Kidney tubule cell (primary cell): Measurements from ENCODE around the gene EHD1.

Source experiments
- DNase-seq: peaks from one replicate; pipeline ENCODE4 v3.0.0-alpha.2; 2018; ENCODE audit warnings: low spot score

EHD1 gene

DNA sequence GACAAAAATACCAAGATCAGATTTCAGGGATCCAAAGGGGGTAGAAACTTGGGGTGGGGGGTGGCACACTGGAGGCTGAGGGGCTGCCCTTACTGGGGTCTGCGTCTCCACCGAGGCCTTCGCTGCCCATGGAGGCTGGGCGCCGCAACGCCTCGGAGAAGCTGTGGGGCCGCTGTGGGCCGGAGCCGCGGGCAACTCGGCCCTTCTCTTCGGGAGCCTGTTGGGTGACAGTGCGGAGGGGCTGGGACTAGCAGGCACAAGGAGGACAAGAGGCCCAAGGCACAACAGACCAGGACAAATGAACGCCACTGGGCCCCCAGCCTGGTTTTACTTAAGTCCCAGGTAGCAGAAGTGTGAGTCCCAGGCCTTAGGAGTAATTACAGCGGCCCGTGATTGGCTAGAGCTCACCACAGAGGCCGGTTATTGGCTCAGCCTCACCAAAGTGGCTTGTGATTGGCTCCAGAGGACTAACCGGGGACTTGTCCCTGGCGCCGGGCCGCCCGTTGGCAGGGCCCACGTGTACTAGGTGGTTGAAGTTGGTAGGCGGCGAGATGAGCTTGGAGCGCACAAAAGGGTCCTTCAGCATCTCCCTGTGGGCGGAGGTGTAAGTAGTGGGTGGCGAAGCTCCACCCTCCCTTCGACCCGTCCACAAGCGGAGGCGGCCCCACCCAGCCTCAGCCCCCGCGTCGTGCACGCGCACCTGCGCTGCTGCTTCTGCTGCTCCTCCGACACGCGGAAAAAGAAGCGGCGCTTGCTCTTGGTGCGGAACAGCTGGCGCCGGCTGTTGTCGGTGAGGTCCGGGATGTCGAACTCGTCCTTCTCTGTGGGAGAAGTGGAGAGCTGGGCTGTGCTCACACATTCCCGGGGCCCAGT is 51.6 kb downstream of the EHD1 start:
- no peak for DNase-seq

GRCh38 chr11:64826062-64826461 is 52.4 kb downstream of the EHD1 start:
- no peak for DNase-seq

DNA sequence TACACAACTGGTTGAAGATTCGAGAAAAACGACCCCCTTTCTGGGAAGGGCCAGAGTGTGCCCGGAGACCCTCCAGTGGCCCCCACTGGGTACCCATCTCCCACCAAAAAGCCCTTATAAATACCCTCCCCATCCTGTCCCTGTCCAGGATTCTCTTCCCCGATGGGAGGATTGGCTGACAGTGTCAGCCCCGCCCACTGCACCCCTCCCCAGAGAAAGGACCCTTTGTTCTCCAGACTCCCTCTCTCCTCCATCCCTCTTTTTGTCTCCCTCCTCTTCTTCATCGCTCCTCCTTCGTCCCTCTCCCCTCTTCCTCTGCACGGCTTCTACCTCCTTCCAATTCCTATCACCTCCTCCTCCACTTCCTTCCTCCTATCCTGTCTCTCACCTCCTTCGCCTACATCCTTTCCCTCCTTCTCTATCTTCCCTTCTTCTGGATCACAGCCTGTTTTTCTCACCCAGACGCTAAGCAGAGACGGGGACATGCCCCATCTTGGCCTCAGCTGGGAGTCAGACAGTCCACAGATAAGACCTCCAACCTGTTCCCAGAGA is 54.8 kb downstream of the EHD1 start:
- no peak for DNase-seq

DNA sequence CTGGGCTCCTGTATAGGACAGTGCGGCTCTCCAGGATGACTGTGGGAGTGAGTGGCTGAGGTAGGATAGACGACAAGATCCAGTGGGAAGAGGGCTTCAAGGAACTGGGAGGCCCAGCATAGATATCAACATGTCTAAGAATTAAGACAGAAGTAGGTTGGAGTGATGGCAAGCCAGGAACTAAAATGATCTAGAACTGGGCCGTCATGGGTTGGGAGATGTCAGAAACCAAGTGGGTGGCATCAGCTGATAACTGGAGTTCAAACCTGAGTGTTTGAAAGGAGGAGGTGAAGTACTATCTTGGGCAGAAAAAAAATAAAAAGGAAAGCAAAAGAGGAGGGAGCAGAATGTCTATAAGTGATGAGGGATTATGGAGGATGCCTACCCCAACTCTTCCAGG is 60.9 kb downstream of the EHD1 start:
- DNase-seq: no peak

DNA sequence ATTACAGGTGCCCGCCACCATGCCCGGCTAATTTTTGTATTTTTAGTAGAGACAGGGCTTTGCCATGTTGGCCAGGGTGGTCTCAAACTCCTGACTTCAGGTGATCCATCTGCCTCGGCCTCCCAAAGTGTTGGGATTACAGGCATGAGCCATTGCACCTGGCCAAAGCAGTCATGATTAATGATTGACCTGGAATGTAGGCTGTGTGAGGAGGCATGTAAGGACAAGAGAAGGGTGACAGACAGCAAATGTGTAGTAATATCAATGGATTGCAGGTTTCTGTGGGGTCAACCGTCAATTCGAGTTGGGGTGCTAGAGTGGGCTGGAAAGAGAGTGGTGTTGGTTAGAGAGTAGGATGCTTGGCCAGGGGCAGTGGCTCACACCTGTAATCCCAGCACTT is 63.0 kb downstream of the EHD1 start:
- DNase-seq: peak; percentile 59

DNA sequence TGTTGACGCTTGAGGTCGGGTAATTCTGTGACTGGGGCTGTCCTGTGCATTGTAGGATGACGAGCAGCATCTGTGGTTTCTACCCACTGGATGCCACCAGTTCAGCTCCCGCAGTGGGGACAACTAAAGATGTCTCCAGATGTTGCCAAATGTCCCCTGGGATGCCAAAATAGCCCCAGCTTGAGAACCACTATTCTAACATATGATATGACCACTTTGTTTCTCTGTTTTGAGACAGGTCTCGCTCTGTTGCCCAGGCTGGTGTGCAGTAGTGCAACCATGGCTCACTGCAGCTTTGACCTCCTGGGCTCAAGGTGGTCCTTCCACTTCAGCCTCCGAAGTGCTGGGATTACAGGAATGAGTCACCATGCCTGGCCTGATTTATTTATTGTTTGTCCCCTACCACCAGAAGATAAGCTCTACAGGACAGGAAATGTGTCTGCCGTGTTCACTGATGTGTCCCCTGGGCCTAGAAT is 63.7 kb downstream of the EHD1 start:
- DNase-seq: peak; percentile 26

DNA sequence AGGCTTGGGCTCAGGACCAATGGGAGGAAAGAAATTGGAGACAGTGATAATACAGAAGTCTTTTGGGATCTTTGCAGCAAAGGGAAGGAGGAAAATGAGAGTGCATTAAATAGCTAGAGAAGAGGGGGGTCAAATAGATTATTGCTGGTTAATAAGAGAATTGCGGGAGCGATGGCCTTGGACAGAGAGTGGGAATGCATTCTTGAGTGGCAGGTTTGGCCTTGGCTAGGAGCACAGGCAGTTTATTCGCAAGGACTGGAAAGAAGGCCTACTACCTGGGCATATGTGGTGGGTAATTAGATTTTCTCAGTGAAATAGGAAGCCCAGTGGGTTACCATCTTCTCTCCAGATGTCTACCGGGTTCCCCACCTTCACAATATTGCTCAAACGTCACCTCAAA is 64.6 kb downstream of the EHD1 start:
- no peak for DNase-seq

GRCh38 chr11:64810891-64811272 is 67.5 kb downstream of the EHD1 start:
- DNase-seq: no peak

- peak; percentile 97 for DNase-seq
Measured at GRCh38 chr11:64810271-64810890, 68.0 kb downstream of the EHD1 start, which contains the start of gene MEN1. TSS of gene MEN1 (minus strand) at chr11:64810551. CDS start at chr11:64810109, 442 bp downstream.

DNA sequence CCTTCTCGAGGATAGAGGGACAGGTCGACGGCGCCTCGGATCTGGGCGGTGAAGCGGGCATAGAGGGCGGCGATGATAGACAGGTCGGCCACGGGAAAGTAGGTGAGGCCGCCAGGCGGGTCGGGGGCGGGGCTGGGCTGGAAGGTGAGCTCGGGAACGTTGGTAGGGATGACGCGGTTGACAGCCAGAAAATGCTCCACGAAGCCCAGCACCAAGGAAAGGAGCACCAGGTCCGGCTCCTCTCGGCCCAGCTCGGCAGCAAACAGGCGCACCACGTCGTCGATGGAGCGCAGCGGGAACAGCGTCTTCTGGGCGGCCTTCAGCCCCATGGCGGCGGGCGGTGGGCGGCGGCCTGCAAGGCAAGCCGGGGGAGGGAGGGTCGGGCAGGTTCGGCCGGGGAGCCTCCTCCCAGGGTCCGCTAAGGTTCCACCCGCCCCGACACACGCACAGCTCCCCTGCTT is 68.6 kb downstream of the EHD1 start:
- DNase-seq: peak; percentile 49

DNA sequence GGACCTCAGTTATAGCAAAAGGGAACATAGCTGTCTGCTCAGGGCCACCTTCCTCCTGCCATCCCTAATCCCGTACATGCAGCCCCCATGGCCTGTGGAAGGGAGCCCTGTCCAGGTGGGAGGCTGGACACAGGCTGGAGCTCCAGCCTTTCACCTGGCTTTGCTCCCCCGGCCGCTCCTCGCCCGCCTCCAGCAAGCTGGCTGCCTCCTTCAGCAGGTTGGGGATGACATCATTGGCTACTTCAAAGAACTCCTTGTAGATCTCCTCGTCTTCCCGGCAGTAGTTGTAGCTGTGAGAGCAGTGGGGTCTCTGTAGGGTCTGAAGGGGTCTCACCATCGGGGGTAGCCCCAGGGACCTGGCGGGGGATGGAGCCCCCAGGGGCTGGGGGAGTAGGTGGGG is 72.9 kb downstream of the EHD1 start:
- no peak for DNase-seq

- DNase-seq: no peak
Measured at GRCh38 chr11:64804346-64805210, 73.8 kb downstream of the EHD1 start.

DNA sequence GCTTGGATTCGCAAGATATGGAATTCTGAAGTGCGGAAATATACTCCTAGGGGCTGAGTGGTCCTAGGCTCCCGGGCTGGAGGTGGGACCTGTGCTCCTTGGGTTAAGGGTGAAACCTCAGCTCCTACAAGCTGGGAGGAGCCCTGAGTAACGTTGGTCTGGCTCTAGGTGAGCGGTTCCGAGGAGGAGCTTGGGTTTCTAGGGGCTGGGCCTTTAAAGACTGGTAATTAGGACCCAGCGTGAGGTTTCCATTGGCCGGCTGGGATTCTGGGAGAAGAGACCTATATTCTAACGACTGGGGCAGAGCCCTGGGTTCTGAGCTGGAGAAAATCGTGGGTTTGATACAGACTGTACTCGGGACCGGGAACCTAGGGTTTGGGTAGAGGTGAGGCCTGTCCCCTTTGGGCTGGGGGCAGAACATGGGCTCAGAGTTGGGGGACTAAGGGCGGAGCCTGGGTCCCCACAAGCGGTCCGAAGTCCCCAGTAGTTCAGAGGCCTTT is 74.5 kb downstream of the EHD1 start:
- DNase-seq: no peak

DNA sequence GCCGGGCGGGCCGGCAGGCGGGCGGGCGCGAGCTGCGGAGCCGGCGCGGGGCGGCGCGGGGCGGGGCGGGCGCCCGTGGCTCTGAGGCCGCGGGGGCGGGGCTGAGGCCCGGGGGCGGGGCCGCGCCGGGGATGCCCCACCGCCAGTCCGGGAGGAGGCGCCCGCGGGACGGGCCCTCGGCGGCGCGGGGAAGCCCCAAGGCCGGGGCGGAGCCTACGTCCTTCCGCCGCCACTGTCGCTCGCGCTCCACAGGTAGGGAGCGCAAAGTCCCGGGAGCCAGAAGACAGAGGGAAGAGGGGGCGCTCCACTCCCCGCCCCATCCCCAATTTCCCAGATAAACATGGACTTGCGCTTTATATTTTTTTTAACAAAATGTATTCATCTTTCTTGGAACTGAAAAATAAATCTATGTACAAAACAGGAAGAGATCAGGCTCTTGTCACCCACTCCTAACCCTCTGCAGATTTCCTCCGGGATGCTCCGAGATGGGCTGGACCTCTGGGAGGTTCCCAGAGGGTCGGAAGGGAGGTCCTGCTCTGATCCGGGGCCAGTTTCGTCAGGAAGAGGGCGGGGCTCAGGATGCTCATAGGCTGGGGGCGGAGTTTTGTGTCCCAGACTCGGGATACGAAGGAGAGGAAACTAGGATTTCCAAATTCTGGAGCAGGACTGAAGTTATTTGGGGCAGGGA is 75.1 kb downstream of the EHD1 start, which contains the start of gene MAP4K2:
TSS of gene MAP4K2 (minus strand) at position 57 of the 688 bp plus-strand sequence. CDS start 65 bp downstream, outside the sequence.
- peak; percentile 82 for DNase-seq

GRCh38 chr11:64802370-64803157 is 75.9 kb downstream of the EHD1 start:
- DNase-seq: no peak
